ENCODE results near the gene GP1BB. TPM values are rescaled to one million over a fixed set of nuclear protein-coding genes. Genes with fewer than 3 reads are reported as not detected.

The GP1BB gene
- polyA plus RNA-seq, 3 donors: 0.13 to 1.5 (median 0.26) TPM

DNA sequence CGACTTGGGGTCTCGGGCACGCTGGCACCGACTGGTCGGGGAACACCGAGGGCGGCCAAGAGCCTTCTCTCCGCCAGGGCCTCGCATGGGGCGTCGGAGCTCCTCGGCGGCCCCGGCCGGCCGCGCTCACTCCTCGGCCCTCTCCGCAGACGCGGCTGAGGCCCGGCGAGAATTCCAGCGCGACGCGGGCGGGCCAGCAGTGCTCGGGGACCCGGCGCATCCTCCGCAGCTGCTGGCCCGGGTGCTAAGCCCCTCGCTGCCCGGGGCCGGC, 42.8 kb downstream of the GP1BB start:
- Histone ChIP-seq H3K79me2 (ENCODE audit: insufficient read depth, low read length) (no peaks in the 10 kb centered on the region), H3K27me3 (ENCODE audit: control insufficient read depth in 2 of 2, insufficient read depth in 2 of 2, low read length in 2 of 2) (peaks cover 45 to 80% of the 10 kb centered on the region in 2 donors)
- intact Hi-C loops (cut with micrococcal nuclease): no loop called here

DNA sequence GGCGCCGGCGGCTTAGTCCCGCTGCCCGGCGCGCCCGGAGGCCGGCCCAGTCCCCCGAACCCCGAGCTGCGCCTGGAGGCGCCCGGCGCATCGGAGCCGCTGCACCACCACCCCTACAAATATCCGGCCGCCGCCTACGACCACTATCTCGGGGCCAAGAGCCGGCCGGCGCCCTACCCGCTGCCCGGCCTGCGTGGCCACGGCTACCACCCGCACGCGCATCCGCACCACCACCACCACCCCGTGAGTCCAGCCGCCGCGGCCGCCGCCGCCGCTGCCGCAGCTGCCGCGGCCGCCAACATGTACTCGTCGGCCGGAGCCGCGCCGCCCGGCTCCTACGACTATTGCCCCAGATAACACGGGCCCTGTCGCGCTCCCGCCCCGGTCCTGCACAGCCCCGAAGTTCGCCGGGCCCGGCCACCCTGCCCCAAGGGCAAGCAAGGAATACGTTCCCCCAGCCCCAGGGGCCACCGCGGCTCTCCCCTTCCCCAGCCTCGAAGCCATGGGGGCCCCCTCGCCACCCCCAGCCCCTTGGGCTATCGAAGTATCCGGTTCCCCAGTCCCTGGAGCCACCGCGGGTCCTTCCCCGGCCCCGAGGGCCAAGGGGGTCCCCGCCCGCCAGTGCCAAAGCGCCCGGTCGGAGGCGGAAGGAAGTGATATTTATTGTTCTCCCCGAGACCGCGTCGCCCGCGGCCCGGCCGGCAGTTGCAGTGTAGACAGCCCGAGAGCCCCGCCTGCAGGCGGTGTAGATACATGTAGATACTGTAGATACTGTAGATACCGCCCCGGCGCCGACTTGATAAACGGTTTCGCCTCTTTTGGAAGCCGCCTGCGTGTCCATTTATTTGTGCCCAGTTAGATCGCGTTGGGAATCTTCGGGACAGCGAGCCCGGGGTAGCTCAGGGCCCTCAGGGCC, 43.4 kb downstream of the GP1BB start:
- peaks cover 0 to 21% (median 9%) of the 10 kb centered on the region in 7 donors for H3K9me3 Mint-ChIP-seq
- Histone ChIP-seq H3K27me3 (ENCODE audit: control insufficient read depth in 2 of 2, insufficient read depth in 2 of 2, low read length in 2 of 2) (peaks cover 43 to 81% of the 10 kb centered on the region in 2 donors), H3K9ac (ENCODE audit: insufficient read depth, low read length, poor library complexity, severe bottlenecking) (no peak overlapping the region), H3K27ac (ENCODE audit: low read depth in 1 of 2, low read length in 2 of 2) (no peak overlapping the region), H3K4me1 (ENCODE audit: control insufficient read depth in 1 of 2, insufficient read depth in 2 of 2, low read length in 2 of 2) (peaks cover 16 to 29% of the 10 kb centered on the region in 2 donors), H3K9me3 (replicated peaks in 1 of 2; ENCODE audit: control insufficient read depth in 1 of 2, insufficient read depth in 1 of 2, low read length in 2 of 2) (peaks cover 6 to 36% of the 10 kb centered on the region in 2 donors), H2AFZ (ENCODE audit: insufficient read depth, low read depth, low read length, poor library complexity, severe bottlenecking) (no peak overlapping the region), H3K36me3 (replicated peaks in 1 of 2; ENCODE audit: control insufficient read depth in 1 of 2, insufficient read depth in 2 of 2, low read length in 2 of 2) (no peaks in the 10 kb centered on the region), H4K20me1 (ENCODE audit: insufficient read depth, low read length) (no peaks in the 10 kb centered on the region), H3K4me3 (replicated peaks in 1 of 3; ENCODE audit: low read depth in 2 of 3, low read length in 3 of 3) (peak overlapping the region in 1 of 3 experiments; percentile 40), H3K4me2 (replicated peaks; ENCODE audit: extremely low read depth, low read length, poor library complexity, severe bottlenecking) (peak overlapping the region; percentile 51), H3K79me2 (ENCODE audit: insufficient read depth, low read length) (no peaks in the 10 kb centered on the region)
- H3K36me3 Mint-ChIP-seq: peaks cover 0 to 6% of the 10 kb centered on the region in 2 donors
- DNase-seq: peak; percentile 18 to 44 (median 29)
- TF ChIP-seq, protein P1, sequence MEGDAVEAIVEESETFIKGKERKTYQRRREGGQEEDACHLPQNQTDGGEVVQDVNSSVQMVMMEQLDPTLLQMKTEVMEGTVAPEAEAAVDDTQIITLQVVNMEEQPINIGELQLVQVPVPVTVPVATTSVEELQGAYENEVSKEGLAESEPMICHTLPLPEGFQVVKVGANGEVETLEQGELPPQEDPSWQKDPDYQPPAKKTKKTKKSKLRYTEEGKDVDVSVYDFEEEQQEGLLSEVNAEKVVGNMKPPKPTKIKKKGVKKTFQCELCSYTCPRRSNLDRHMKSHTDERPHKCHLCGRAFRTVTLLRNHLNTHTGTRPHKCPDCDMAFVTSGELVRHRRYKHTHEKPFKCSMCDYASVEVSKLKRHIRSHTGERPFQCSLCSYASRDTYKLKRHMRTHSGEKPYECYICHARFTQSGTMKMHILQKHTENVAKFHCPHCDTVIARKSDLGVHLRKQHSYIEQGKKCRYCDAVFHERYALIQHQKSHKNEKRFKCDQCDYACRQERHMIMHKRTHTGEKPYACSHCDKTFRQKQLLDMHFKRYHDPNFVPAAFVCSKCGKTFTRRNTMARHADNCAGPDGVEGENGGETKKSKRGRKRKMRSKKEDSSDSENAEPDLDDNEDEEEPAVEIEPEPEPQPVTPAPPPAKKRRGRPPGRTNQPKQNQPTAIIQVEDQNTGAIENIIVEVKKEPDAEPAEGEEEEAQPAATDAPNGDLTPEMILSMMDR (IDR thresholded peaks at IDR 0.05): no peak
- no peak overlapping the region for H3K27ac Mint-ChIP-seq
- H3K27me3 Mint-ChIP-seq (ENCODE audit: low read depth in 3 of 3): peaks cover 75 to 94% (median 86%) of the 10 kb centered on the region in 3 donors
- peak overlapping the region; percentile 6 to 80 for H3K4me3 Mint-ChIP-seq
- intact Hi-C loops (cut with micrococcal nuclease): no loop called here
- 1% methylated on average over 98 of the region's 103 CpGs for WGBS (ENCODE audit: insufficient coverage)
- H3K4me1 Mint-ChIP-seq: peaks cover 14% of the 10 kb centered on the region

More for the DNA sequence above, 42.8 kb downstream of the GP1BB start:
- Histone ChIP-seq H3K4me3 (replicated peaks in 1 of 3; ENCODE audit: low read depth in 2 of 3, low read length in 3 of 3) (no peak overlapping the region), H3K9me3 (replicated peaks in 1 of 2; ENCODE audit: control insufficient read depth in 1 of 2, insufficient read depth in 1 of 2, low read length in 2 of 2) (peaks cover 6 to 36% of the 10 kb centered on the region in 2 donors), H3K4me2 (replicated peaks; ENCODE audit: extremely low read depth, low read length, poor library complexity, severe bottlenecking) (peak overlapping the region; percentile 51), H3K27ac (ENCODE audit: low read depth in 1 of 2, low read length in 2 of 2) (no peak overlapping the region), H3K9ac (ENCODE audit: insufficient read depth, low read length, poor library complexity, severe bottlenecking) (no peak overlapping the region), H2AFZ (ENCODE audit: insufficient read depth, low read depth, low read length, poor library complexity, severe bottlenecking) (no peak overlapping the region), H4K20me1 (ENCODE audit: insufficient read depth, low read length) (no peaks in the 10 kb centered on the region), H3K4me1 (ENCODE audit: control insufficient read depth in 1 of 2, insufficient read depth in 2 of 2, low read length in 2 of 2) (peaks cover 16 to 30% of the 10 kb centered on the region in 2 donors), H3K36me3 (replicated peaks in 1 of 2; ENCODE audit: control insufficient read depth in 1 of 2, insufficient read depth in 2 of 2, low read length in 2 of 2) (no peaks in the 10 kb centered on the region)
- H3K36me3 Mint-ChIP-seq: peaks cover 0 to 8% of the 10 kb centered on the region in 2 donors
- H3K27me3 Mint-ChIP-seq (ENCODE audit: low read depth in 3 of 3): peaks cover 77 to 93% (median 83%) of the 10 kb centered on the region in 3 donors
- no peak for DNase-seq
- no peak overlapping the region for H3K4me3 Mint-ChIP-seq
- H3K4me1 Mint-ChIP-seq: peaks cover 17% of the 10 kb centered on the region
- peaks cover 0 to 24% (median 9%) of the 10 kb centered on the region in 7 donors for H3K9me3 Mint-ChIP-seq
- WGBS (ENCODE audit: insufficient coverage): 3% methylated on average over 36 of the region's 36 CpGs
- no peak overlapping the region for H3K27ac Mint-ChIP-seq
- TF ChIP-seq, protein P1 (IDR thresholded peaks at IDR 0.05): no peak
